ENCODE results near the gene KIF12.
"Not testable (repeated sequence)": the region's sequence is repeated elsewhere in the genome, so short reads cannot be mapped to it uniquely, and the experiment has no call there.

The KIF12 gene

GRCh38 chr9:114091711-114092110 is 7.4 kb downstream of the KIF12 start:
- in situ Hi-C loops (cut with HindIII; ENCODE audit: low pct_ligation_motif_present, low pct_unique_long_range_greater_than_20kb, low sequenced_read_pairs), result loop anchor here (25.0 kb wide), 1 partner anchor 196 kb away; no protein-coding TSS in a partner anchor
- DNase-seq, result no peak

GRCh38 chr9:114090798-114091197 is 8.3 kb downstream of the KIF12 start:
- in situ Hi-C loops (cut with HindIII; ENCODE audit: low pct_ligation_motif_present, low pct_unique_long_range_greater_than_20kb, low sequenced_read_pairs), result loop anchor here (25.0 kb wide), 1 partner anchor 197 kb away; no protein-coding TSS in a partner anchor

GRCh38 chr9:114089206-114089840 is 9.8 kb downstream of the KIF12 start:
- DNase-seq, result no peak
- in situ Hi-C loops (cut with HindIII; ENCODE audit: low pct_ligation_motif_present, low pct_unique_long_range_greater_than_20kb, low sequenced_read_pairs), result loop anchor here (25.0 kb wide), 1 partner anchor 198 kb away; no protein-coding TSS in a partner anchor

More at GRCh38 chr9:114090798-114091197, 8.3 kb downstream of the KIF12 start:
- no peak for DNase-seq

- no peak for DNase-seq
- in situ Hi-C loops (cut with HindIII; ENCODE audit: low pct_ligation_motif_present, low pct_unique_long_range_greater_than_20kb, low sequenced_read_pairs), result loop anchor here (25.0 kb wide), 1 partner anchor 199 kb away; no protein-coding TSS in a partner anchor
Observed at GRCh38 chr9:114088571-114089170, 10.4 kb downstream of the KIF12 start.

GRCh38 chr9:114087721-114088120 is 11.4 kb downstream of the KIF12 start:
- in situ Hi-C loops (cut with HindIII; ENCODE audit: low pct_ligation_motif_present, low pct_unique_long_range_greater_than_20kb, low sequenced_read_pairs), result loop anchor here (25.0 kb wide), 1 partner anchor 200 kb away; no protein-coding TSS in a partner anchor
- DNase-seq, result no peak

GRCh38 chr9:114086607-114087006 is 12.5 kb downstream of the KIF12 start:
- in situ Hi-C loops (cut with HindIII; ENCODE audit: low pct_ligation_motif_present, low pct_unique_long_range_greater_than_20kb, low sequenced_read_pairs), result loop anchor here (25.0 kb wide), 1 partner anchor 201 kb away; no protein-coding TSS in a partner anchor

GRCh38 chr9:114086009-114086408 is 13.1 kb downstream of the KIF12 start:
- in situ Hi-C loops (cut with HindIII; ENCODE audit: low pct_ligation_motif_present, low pct_unique_long_range_greater_than_20kb, low sequenced_read_pairs), result loop anchor here (25.0 kb wide), 1 partner anchor 201 kb away; no protein-coding TSS in a partner anchor

More at GRCh38 chr9:114086607-114087006, 12.5 kb downstream of the KIF12 start:
- DNase-seq, result no peak

GRCh38 chr9:114085387-114085789 is 13.7 kb downstream of the KIF12 start:
- no peak for DNase-seq
- in situ Hi-C loops (cut with HindIII; ENCODE audit: low pct_ligation_motif_present, low pct_unique_long_range_greater_than_20kb, low sequenced_read_pairs), result loop anchor here (25.0 kb wide), 1 partner anchor 202 kb away; no protein-coding TSS in a partner anchor

More at GRCh38 chr9:114086009-114086408, 13.1 kb downstream of the KIF12 start:
- no peak for DNase-seq

GRCh38 chr9:114084282-114085073 is 14.6 kb downstream of the KIF12 start:
- in situ Hi-C loops (cut with HindIII; ENCODE audit: low pct_ligation_motif_present, low pct_unique_long_range_greater_than_20kb, low sequenced_read_pairs), result loop anchor here (25.0 kb wide), 1 partner anchor 203 kb away; no protein-coding TSS in a partner anchor

GRCh38 chr9:114083666-114084065 is 15.4 kb downstream of the KIF12 start:
- in situ Hi-C loops (cut with HindIII; ENCODE audit: low pct_ligation_motif_present, low pct_unique_long_range_greater_than_20kb, low sequenced_read_pairs), result loop anchor here (25.0 kb wide), 1 partner anchor 204 kb away; no protein-coding TSS in a partner anchor
- DNase-seq, result no peak

More at GRCh38 chr9:114084282-114085073, 14.6 kb downstream of the KIF12 start:
- no peak for DNase-seq

- not testable (repeated sequence) for DNase-seq
- in situ Hi-C loops (cut with HindIII; ENCODE audit: low pct_ligation_motif_present, low pct_unique_long_range_greater_than_20kb, low sequenced_read_pairs), result loop anchor here (25.0 kb wide), 1 partner anchor 204 kb away; no protein-coding TSS in a partner anchor
Observed at GRCh38 chr9:114082763-114083412, 16.2 kb downstream of the KIF12 start.

- DNase-seq, result peak; percentile 87
- in situ Hi-C loops (cut with HindIII; ENCODE audit: low pct_ligation_motif_present, low pct_unique_long_range_greater_than_20kb, low sequenced_read_pairs), result loop anchor here (25.0 kb wide), 1 partner anchor 205 kb away; no protein-coding TSS in a partner anchor
Observed at GRCh38 chr9:114082017-114082762, 16.9 kb downstream of the KIF12 start.

- no peak for DNase-seq
- in situ Hi-C loops (cut with HindIII; ENCODE audit: low pct_ligation_motif_present, low pct_unique_long_range_greater_than_20kb, low sequenced_read_pairs), result loop anchor here (25.0 kb wide), 1 partner anchor 206 kb away; no protein-coding TSS in a partner anchor
Observed at GRCh38 chr9:114081441-114082016, 17.6 kb downstream of the KIF12 start.

- in situ Hi-C loops (cut with HindIII; ENCODE audit: low pct_ligation_motif_present, low pct_unique_long_range_greater_than_20kb, low sequenced_read_pairs), result loop anchor here (25.0 kb wide), 1 partner anchor 206 kb away; no protein-coding TSS in a partner anchor
- DNase-seq, result peak; percentile 90
Observed at GRCh38 chr9:114080773-114081440, 18.2 kb downstream of the KIF12 start.

GRCh38 chr9:114080195-114080772 is 18.8 kb downstream of the KIF12 start:
- in situ Hi-C loops (cut with HindIII; ENCODE audit: low pct_ligation_motif_present, low pct_unique_long_range_greater_than_20kb, low sequenced_read_pairs), result loop anchor here (25.0 kb wide), 1 partner anchor 207 kb away; no protein-coding TSS in a partner anchor

GRCh38 chr9:114078781-114079156 is 20.3 kb downstream of the KIF12 start:
- no peak for DNase-seq
- in situ Hi-C loops (cut with HindIII; ENCODE audit: low pct_ligation_motif_present, low pct_unique_long_range_greater_than_20kb, low sequenced_read_pairs), result loop anchor here (25.0 kb wide), 1 partner anchor 209 kb away; no protein-coding TSS in a partner anchor

More at GRCh38 chr9:114080195-114080772, 18.8 kb downstream of the KIF12 start:
- no peak for DNase-seq

All from ACHN (cell line).